HG02884 (cell line): ENCODE data around the gene SERPINB6.
"Not testable (repeated sequence)": the region's sequence is repeated elsewhere in the genome, so short reads cannot be mapped to it uniquely, and the experiment has no call there.

Experiments used
- ATAC-seq: cut with Tn5 transposase; IDR thresholded peaks from one replicate; pipeline ENCODE4 v1.9.1; 2021; ENCODE audit warnings: mild to moderate bottlenecking, moderate library complexity; ENCODE audit not compliant: unreplicated experiment

The SERPINB6 gene

DNA sequence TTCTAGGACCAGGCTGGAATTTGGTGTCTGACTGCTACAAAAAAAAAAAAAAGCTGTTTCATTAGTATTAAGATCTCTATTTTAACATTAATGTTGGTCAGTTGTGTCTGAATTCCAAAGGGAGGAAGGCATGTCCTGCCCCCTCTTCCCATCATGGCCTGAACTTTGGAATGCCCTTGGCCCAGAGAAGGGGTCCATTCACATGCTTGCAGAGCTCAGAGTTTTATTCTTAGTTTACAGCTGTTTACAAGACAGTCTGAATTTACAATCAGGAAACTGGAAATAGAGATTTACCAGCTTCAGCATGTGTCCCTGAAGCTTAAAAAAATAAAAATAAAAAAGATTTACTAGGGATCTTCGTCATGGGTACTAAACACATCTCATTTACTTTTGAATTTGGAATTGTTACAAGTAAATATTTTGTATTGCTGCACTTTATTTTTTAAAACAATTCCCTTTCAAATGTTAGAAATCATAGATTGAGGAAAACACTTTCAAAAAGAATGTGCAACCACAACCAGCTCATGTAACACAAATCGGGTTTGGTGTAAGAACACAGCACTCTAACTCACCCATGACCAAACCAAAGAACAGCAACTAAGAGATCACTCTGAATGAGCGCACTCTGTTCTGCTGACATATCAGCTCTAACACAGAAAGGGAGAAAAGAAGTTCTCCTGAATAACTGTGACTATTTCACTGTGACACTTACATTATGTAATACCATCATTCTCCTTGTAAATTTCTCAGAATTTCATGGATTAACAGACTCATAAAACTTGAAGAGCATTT, 6.6 kb upstream of the SERPINB6 start:
- no peak for ATAC-seq

DNA sequence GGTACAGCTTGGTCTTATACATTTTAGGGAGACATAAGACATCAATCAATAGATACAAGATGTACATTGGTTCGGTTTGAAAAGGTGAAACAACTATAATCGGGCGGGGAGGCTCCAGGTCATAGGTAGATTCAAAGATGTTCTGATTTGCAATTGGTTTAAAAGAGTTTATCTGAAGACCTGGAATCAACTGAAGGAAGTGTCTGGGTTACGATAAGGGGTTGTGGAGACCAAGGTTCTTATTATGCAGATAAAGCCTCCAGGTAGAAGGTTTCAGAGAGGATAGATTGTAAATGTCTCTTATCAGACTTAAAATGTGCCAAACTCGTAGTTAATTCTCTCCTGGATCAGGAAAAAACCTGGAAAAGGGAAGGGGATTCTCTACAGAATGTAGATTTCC, 5.9 kb upstream of the SERPINB6 start:
- no peak for ATAC-seq

DNA sequence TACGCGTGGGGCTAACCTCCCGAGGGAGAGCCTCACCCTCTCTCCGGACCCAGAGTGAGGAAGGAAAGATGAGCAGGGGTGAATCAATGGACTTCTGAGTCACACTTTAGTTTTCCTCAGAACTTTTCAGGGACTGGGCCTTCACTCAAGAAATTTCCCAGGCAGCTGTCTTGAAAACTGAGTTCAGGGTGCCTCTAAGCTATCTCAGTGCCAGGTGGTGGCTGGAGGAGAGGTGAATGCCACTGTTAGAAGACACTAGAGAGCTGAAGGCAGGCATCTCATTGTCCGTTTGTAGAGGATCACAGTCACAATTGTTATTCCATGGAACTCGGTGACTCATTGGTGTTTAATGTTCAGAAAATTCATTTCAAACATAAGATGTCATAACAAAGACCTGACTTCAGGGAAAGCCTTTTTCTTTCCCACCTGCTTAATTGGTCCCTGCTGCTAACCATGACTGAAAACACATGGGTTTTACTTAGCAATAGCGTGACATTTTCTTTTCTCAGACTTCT, 5.3 kb upstream of the SERPINB6 start:
- no peak for ATAC-seq

DNA sequence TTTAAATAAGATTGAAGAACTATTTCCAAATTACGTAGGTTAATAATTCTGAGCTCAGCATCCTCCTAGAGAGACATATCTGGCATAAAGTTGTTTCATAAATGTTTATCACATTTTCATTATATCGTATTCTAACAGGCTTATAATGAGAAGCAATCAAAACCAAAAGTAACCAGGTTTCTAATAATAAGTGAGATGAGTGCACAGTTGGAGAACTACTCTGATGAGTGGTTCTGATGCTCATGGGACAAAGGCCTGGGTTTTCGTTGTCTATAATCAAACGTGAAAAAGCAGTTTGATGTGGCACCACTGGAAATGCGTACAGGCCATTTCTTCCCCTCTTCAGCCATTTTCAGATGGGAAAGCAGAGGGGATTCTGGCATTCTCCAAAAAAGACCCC, 4.7 kb upstream of the SERPINB6 start:
- ATAC-seq: no peak

DNA sequence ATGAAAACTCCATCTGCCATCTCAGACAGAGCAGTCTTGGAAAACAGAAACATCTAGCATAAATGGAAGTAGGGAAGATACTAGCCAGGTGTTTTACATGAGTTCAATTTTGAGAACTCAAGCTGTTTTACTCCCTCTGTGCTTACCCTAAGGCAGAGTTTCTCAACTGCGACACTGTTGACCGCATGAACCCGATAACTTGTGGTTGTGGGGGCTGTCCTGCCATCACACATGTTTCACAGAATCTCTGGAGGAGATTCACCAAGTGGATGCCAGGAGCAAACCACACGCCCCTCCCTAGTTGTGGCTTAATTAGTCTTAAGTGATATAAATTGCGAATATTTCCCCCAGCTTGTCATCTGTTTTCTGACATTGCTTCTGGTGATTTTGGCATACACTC, 2.3 kb upstream of the SERPINB6 start:
- ATAC-seq: no peak

DNA sequence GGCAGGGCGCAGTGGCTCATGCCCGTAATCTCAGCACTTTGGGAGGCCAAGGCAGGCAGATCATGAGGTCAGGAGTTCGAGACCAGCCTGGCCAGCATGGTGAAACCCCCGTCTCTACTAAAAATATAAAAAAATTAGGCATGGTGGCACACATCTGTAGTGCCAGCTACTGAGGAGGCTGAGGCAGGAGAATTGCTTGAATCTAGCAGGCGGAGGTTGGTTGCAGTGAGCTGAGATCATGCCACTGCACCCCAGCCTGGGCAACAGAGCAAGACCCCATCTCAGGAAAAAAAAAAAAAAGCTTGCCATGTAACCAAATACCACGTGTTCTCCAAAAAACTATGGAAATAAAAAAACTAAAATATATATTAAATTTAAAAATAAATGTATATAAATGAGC, 1.8 kb upstream of the SERPINB6 start:
- ATAC-seq: not testable (repeated sequence)

DNA sequence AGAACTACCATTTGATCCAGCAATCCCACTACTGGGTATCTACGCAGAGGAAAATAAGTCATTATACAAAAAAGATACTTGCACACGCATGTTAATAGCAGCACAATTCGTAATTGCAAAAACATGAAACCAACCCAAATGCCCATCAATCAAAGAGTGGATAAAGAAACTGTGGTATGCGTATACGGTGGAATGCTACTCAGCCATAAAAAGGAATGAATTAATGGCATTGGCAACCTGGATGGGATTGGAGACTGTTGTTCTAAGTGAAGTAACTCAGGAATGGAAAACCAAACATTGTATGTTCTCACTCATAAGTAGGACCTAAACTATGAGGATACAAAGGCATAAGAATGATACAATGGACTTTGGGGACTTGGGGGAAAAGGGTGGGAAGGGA, 1.3 kb upstream of the SERPINB6 start:
- ATAC-seq: not testable (repeated sequence)

DNA sequence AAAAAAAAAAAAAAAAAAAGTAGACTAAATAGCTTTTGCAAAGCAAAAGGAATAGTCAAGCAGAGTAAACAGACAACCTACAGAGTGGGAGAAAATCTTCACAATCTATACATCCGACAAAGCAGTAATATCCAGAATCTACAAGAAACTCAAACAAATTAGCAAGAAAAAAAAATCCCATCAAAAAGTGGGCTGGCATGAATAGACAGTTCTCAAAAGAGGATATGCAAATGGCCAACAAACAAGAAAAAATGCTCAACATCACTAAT, 786 bp upstream of the SERPINB6 start:
- ATAC-seq: not testable (repeated sequence)

DNA sequence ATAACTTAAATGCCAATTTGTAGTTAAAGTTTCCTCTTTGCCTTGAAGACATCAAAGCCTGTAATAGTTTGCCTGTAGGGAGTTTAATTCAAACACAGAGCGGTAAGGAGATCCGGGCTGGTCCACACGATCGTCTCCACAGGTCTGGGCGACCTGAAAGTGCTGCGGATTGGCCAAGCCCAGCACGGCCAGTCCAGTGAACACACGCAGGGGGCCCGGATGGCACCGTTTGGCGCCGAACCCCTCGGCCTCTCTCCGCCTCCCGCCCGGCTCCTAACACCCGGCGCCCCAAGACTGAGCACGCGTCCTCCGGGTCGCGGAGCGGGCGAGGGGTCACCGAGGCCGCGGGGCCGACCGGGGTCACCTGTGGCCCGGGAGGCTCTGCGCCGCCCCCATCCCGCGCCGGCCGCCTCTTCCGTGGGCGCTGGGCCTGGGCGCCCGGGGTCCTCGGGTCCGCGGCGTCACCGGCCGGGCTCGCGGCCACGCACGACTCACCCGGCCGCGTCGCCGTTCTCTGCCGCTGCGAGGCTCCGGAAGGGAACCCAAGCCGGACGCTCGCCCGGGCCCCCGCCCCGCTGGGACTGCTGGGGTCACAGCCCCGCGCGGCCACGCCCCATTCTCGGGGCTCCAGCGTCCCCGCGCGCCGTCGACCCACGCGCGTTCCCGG, 481 bp downstream of the SERPINB6 start:
- ATAC-seq: no peak

DNA sequence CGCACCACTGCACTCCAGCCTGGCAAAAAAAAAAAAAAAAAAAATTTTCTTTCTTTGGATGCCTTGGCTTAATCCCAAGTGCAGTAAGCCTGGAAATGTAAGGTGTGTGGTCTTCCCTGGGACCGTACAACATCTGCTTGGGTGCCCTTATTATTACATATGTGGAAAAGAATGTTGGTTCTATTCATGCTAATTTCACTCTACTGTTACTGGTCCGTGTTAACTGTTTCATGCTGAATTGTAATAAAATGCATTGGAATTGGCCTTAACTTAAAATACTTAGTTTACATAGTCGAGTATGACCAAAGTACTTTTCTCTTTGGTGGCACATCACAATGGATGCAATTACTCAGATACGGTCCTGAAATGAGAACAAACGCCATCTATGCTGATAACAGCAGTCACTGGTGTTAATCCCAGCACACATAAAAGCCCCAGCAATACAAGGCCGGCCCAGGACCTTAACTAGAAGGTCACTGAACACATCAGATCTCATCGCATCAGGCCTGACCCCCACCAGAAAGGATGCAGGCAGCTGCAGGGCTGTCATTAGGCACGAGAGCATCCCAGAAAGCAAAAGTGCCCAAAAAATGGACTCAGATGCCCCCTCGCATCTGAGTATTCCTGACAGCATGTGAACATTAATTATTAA, 1.2 kb downstream of the SERPINB6 start:
- no peak for ATAC-seq

DNA sequence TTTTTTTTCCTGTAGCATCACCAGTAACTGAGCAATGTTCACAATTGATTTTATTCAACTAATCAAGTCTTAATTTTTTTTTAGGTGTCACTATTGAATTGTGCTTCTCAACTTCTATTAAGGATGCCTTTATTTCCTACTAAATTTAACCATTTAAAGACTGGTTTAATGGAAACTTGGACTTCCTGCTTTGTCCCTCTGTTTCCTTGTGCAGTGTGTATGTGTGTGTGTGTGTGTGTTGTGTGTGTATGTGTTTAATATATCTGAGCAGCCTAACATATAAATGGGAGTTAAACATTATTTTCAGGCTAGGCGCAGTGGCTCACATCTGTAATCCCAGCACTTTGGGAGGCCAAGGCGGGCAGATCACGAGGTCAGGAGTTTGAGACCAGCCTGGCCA, 1.8 kb downstream of the SERPINB6 start:
- no peak for ATAC-seq

DNA sequence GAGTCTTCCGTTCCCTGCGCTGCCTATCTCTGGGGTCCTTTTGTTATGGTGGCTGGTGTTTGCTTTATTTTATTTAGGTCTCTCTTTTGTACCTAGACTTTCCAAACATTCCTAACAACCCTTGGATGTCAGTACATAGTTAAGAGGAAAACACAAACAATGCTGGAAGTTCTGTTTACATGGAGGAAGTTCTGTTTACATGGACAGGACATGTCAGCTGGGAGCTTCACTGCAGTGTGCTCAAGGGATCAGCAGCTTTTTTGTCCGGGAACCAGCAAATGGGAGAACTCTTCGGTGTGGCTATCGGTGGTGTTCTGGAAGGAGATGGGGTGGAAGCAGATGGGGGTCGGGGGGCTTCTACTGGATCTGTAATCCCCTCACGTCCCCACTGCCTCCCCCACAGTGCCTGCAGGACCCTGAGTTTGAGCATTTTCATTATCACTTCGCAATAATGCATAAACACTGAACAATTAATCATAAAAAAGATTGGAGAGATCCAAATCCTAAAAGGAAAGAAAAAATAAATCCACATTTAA, 2.7 kb downstream of the SERPINB6 start:
- no peak for ATAC-seq

DNA sequence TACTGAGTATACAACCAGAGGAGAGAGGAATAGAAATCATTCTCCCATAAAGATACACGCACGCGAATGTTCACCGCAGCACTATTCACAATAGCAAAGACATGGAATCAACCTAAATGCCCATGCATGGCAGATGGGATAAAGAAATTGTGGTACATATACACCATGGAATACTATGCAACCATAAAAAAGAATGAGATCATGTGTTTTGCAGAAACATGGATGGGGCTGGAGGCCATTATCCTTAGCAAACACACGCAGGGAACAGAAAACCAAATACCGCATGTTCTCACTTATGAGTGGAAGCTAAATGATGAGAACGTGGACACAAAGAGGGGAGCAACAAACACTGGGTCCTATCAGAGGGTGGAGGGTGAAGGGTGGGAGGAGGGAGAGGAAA, 3.4 kb downstream of the SERPINB6 start:
- no peak for ATAC-seq

DNA sequence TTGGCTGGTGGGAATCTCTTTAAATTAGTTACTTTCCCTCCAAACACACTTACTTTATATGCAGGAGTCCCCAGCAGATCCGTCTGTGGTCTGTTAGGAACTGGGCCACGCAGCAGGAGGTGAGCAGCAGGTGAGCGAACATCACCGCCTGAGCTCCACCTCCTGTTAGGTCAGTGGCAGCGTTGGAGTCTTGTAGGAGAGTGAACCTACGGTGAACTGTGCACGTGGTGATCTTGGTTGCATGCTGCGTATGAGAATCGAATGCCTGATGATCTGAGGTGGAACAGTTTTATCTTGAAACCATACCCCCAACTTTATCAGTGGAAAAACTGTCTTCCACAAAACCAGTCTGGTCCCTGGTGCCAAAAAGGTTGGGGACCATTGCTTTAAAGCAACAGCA, 5.0 kb downstream of the SERPINB6 start:
- ATAC-seq: no peak

DNA sequence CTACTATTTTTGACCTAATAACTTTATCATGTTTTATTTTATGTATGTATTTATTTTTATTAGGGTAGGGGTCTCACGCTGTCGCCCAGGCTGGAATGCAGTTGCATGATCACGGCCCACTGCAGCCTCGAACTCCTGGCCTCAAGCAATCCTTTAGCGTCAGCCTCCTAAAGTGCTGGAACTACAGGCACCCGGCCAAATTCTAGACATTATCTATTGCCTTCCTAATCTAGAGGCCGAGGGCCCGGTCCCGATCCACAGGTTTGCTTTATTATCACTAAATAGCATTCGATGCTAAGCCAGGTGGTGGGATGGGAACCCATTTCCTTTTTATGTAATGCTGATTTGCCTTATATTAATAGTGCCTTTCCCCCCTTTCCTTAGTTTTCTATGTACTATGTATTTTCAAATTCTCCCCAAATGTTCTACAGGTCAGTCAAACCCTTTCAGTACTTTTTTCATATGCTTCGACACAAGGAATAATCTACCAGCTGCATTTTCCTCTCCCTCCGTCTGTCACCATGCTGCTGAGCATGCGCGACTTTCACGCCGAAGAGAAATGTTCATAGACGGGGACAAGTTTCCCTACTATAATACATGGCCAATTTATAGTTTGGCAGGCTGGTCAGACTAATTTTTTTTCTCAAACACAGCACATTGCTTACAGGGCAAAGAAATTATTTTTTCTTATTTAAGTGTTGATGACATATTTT, 6.4 kb downstream of the SERPINB6 start:
- ATAC-seq: no peak

DNA sequence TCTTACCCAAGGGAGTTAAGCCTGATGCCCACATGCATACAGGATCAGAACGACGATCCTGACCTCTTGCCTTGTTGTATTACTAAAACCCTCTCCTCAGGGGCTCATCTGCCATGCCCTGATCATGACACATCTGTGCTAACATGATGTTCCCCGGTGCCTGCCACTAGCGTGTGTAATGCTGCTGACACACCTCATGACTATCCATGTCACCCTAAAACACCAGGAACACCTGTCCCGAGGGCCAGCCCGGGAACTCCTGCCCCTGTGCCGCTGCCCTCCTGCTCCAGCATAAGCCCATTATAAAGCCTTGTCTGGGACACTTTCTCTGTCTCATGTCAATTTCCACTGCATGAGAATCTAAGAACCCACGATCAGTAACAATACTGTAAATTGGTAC, 7.6 kb downstream of the SERPINB6 start:
- no peak for ATAC-seq

DNA sequence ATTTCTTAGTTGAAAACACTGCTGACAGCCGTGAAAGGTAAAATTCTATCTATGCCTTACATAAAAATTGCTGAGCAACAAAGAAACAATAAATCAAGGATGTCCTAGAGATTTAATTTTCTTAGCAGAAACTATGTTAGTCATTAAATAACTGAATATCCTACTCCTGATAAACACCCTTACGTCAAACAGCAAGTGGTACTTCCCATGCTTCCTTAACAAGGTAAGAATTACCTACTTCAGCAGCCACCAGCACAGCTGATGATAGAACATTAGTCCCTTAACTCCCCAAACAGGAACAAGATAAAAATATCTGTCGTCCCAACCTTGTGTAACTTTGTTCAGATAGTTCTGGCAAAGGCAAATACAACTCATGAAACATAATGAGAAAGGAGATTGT, 8.7 kb downstream of the SERPINB6 start:
- ATAC-seq: no peak

DNA sequence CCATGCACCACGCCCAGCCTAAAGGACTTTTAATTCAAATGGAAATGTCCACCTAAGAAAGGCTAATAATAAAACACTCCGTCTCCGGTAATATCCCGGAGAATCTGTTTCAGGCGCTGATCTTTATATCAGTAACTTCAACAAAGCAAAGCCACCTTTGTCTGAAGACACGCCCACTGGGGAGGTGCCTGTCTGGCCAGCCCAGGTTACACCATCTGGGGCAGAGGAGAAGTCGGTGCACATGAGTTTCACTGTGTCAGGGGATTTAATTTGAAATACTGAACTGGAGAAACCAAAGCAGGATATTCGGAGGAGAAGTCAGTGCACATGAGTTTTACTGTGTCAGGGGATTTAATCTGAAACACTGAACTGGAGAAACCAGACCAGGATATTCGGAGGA, 9.4 kb downstream of the SERPINB6 start:
- ATAC-seq: no peak

DNA sequence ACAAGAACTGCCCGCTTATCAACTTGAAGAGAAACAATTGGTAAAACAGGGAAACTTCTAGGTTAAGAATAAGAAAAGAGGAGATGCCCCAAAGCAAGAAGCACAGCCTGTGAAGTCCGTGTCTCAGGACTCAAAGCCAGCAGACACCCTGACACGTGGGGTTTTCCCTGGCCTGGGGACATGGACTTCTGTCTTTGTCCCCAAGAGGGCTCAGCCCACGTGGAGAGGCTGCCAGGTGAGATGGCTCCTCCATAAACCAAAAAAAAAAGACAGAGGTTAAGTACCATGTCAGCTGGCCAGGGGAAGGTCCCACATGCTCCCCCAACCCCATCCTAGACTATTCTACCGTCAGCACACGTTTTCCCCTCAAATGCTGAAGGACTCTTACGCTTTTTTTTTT, 9.9 kb downstream of the SERPINB6 start:
- ATAC-seq: no peak

DNA sequence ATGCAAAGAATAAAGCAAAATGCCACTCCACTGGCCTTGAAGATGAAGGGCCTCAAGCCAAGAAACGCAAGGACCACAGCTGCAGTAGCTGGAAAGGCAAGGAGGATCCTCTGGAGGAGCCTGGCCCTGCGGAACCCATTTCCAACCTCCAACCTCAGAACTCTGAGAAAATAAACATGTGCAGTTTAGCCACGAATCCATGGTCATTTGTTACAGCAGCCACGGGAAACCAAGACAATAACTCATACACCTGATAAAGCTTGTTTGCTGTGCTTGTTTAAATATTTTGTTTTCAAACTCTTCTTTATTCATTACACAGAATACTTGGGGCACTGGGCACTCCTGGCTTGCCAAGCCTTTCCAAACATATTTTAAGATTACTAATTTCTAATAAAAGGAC, 10.4 kb downstream of the SERPINB6 start:
- ATAC-seq: no peak
